ENCODE results near the gene IMPDH2. TPM values are rescaled to one million over a fixed set of nuclear protein-coding genes. Genes with fewer than 3 reads are reported as not detected.

Gene IMPDH2
- total RNA-seq, 2 experiments from 2014 or later = 295 to 360 TPM

DNA sequence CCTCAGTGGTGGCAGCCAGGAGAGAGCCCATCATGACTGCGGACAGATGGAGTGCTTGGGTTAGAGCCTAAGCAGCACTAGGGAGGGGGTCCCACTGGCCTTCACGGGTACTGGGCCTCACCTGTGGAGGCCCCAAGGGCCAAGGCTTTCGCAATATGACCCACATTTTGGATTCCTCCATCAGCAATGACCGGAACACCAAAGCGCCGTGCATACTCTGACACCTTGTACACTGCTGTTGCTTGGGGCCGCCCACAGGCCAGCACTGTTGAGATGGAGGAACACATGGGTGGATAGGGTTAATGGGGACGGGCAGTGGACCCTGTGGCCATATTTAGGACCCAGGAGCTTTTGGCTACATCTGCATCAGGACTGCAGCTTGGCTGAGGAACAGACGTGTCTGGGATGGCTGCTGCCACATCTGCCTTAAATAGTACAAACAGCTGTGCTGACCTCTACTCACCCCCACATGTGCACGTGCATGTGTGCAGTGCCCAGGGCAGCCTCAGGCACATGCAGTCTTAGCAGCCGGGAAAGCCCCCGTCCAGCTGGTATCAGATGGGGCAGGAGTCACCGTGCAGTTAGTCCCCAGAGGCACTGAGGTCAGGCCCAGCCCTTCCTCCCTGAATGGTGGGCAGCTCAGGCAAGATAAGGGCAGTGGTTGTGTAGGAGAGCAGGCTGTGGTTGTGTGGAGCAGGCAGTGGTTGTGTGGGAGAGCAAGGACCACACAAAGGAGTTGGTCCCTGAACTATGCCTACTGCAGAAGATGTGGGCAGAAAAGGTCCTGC is 4.0 kb downstream of the IMPDH2 start:
- Histone ChIP-seq H3K79me2 (ENCODE audit: insufficient read depth, low read depth, low read length) (peaks cover 51% of the 10 kb centered on the region), H3K36me3 (ENCODE audit: insufficient read depth, low read length) (peaks cover 68% of the 10 kb centered on the region), H3K4me3 (ENCODE audit: low read depth, low read length, poor library complexity, severe bottlenecking) (no peak overlapping the region), H3K4me2 (ENCODE audit: low read length) (peak overlapping the region; percentile 17; the same call in 1 of the 2 replicates), H3K27ac (ENCODE audit: low read depth, low read length, poor library complexity, severe bottlenecking) (no peak overlapping the region), H4K20me1 (ENCODE audit: insufficient read depth, low read length) (0 out of 2 replicates have a peak, but pooled peaks cover 4% of the 10 kb centered on the region), H3K9me2 (ENCODE audit: insufficient read depth, low read length) (no peaks in the 10 kb centered on the region), H3K9me3 (ENCODE audit: low read length) (no peaks in the 10 kb centered on the region), H3K4me1 (ENCODE audit: insufficient read depth, low read length, poor library complexity, severe bottlenecking) (peaks cover 62% of the 10 kb centered on the region), H2AFZ (ENCODE audit: low read length) (no peak overlapping the region)
- intact Hi-C loops (cut with micrococcal nuclease; ENCODE audit: unreplicated experiment) = loop anchor here (5.0 kb wide), 1 partner anchor 132 kb away; no protein-coding TSS in a partner anchor
- POLR2A ChIA-PET = interaction anchor here (0.5 kb wide), 1 partner anchor 18 kb away, joined by 4 read pairs; the partner anchor contains the start of gene WDR6
- TF ChIP-seq EZH2phosphoT487 (IDR thresholded peaks at IDR 0.05; ENCODE audit: borderline replicate concordance, low read depth, low read length) = no peak
- TF ChIP-seq, protein P1, sequence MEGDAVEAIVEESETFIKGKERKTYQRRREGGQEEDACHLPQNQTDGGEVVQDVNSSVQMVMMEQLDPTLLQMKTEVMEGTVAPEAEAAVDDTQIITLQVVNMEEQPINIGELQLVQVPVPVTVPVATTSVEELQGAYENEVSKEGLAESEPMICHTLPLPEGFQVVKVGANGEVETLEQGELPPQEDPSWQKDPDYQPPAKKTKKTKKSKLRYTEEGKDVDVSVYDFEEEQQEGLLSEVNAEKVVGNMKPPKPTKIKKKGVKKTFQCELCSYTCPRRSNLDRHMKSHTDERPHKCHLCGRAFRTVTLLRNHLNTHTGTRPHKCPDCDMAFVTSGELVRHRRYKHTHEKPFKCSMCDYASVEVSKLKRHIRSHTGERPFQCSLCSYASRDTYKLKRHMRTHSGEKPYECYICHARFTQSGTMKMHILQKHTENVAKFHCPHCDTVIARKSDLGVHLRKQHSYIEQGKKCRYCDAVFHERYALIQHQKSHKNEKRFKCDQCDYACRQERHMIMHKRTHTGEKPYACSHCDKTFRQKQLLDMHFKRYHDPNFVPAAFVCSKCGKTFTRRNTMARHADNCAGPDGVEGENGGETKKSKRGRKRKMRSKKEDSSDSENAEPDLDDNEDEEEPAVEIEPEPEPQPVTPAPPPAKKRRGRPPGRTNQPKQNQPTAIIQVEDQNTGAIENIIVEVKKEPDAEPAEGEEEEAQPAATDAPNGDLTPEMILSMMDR (conservative IDR thresholded peaks at IDR 0.05; ENCODE audit: low read length) = no peak
- CTCF ChIA-PET (ENCODE audit: unreplicated experiment) = interaction anchor here (0.6 kb wide), 1 partner anchor 319 kb away, joined by 3 read pairs; no protein-coding TSS in a partner anchor
- no peak for DNase-seq (ENCODE audit: low spot score)
- no TSS peak for BruUV-seq (replicated peaks)

GRCh38 chr3:49024449-49024848 is 4.7 kb downstream of the IMPDH2 start:
- BruUV-seq (replicated peaks) = TSS peak; percentile 49
- Histone ChIP-seq H3K79me2 (ENCODE audit: insufficient read depth, low read depth, low read length) (peaks cover 58% of the 10 kb centered on the region), H3K9me3 (ENCODE audit: low read length) (no peaks in the 10 kb centered on the region), H4K20me1 (ENCODE audit: insufficient read depth, low read length) (0 out of 2 replicates have a peak, but pooled peaks cover 4% of the 10 kb centered on the region), H3K4me2 (ENCODE audit: low read length) (peak overlapping the region; percentile 17; the same call in 1 of the 2 replicates), H3K36me3 (ENCODE audit: insufficient read depth, low read length) (peaks cover 65% of the 10 kb centered on the region), H2AFZ (ENCODE audit: low read length) (no peak overlapping the region), H3K4me1 (ENCODE audit: insufficient read depth, low read length, poor library complexity, severe bottlenecking) (peaks cover 62% of the 10 kb centered on the region), H3K4me3 (ENCODE audit: low read depth, low read length, poor library complexity, severe bottlenecking) (no peak overlapping the region), H3K27ac (ENCODE audit: low read depth, low read length, poor library complexity, severe bottlenecking) (no peak overlapping the region), H3K9me2 (ENCODE audit: insufficient read depth, low read length) (no peaks in the 10 kb centered on the region)
- TF ChIP-seq, protein P1 (conservative IDR thresholded peaks at IDR 0.05; ENCODE audit: low read length) = no peak
- no peak for TF ChIP-seq EZH2phosphoT487 (IDR thresholded peaks at IDR 0.05; ENCODE audit: borderline replicate concordance, low read depth, low read length)
- DNase-seq (ENCODE audit: low spot score) = no peak
- ChIA-PET POLR2A (no interaction called here), CTCF (ENCODE audit: unreplicated experiment) (no interaction called here)
- intact Hi-C loops (cut with micrococcal nuclease; ENCODE audit: unreplicated experiment) = loop anchor here (5.0 kb wide), 1 partner anchor 778 kb away; the partner anchor contains the start of gene INKA1

- H3K36me3 ChIP-seq (ENCODE audit: insufficient read depth, low read length) = peaks cover 65% of the 10 kb centered on the region
- H3K9me2 ChIP-seq (ENCODE audit: insufficient read depth, low read length) = no peaks in the 10 kb centered on the region
- H2AFZ ChIP-seq (ENCODE audit: low read length) = no peak overlapping the region
- POLR2A ChIA-PET = no interaction called here
- no peak overlapping the region for H3K27ac ChIP-seq (ENCODE audit: low read depth, low read length, poor library complexity, severe bottlenecking)
- no TSS peak for BruUV-seq (replicated peaks)
- intact Hi-C loops (cut with micrococcal nuclease; ENCODE audit: unreplicated experiment) = loop anchor here (5.0 kb wide), 1 partner anchor 779 kb away; the partner anchor contains the start of gene INKA1
- no peaks in the 10 kb centered on the region for H3K9me3 ChIP-seq (ENCODE audit: low read length)
- H3K79me2 ChIP-seq (ENCODE audit: insufficient read depth, low read depth, low read length) = peaks cover 58% of the 10 kb centered on the region
- peak overlapping the region; percentile 93 for H3K4me2 ChIP-seq (ENCODE audit: low read length)
- no peak for DNase-seq (ENCODE audit: low spot score)
- 0 out of 2 replicates have a peak, but pooled peaks cover 4% of the 10 kb centered on the region for H4K20me1 ChIP-seq (ENCODE audit: insufficient read depth, low read length)
- TF ChIP-seq, protein P1 (conservative IDR thresholded peaks at IDR 0.05; ENCODE audit: low read length) = no peak
- TF ChIP-seq EZH2phosphoT487 (IDR thresholded peaks at IDR 0.05; ENCODE audit: borderline replicate concordance, low read depth, low read length) = no peak
- no peak overlapping the region for H3K4me3 ChIP-seq (ENCODE audit: low read depth, low read length, poor library complexity, severe bottlenecking)
- CTCF ChIA-PET (ENCODE audit: unreplicated experiment) = no interaction called here
- H3K4me1 ChIP-seq (ENCODE audit: insufficient read depth, low read length, poor library complexity, severe bottlenecking) = peaks cover 68% of the 10 kb centered on the region
These were observed 5.4 kb downstream of the IMPDH2 start for GRCh38 chr3:49023775-49024174.
